Measurements from ENCODE around the gene STK32B.

DNA sequence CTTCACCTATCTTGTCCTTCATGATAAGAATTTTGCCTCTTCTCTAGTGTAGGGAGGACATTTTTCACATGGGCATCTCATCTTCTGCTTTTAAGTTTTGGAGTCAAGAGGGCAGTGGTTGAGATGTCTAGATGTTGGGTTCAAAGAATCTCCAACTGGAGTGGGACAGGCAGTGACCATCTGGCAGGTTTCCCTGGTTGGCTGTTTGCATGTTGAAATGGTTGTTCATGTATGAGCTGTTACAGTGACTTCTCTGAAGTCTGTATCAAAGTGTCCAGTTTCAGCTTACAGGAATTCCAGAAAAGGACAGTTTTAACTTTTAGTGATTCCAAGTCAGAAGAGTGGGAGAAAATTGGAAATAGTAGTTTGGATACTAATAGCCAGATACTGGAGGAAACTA lies 464.4 kb downstream of the STK32B start:
- TF ChIP-seq ZNF184 (tag by site-specific recombination; IDR thresholded peaks at IDR 0.05) (no peak), MZF1 (tag by site-specific recombination; IDR thresholded peaks at IDR 0.05; ENCODE audit: borderline replicate concordance) (no peak), ZNF239 (tag by site-specific recombination; IDR thresholded peaks at IDR 0.05) (no peak), PRDM1 (tag by site-specific recombination; IDR thresholded peaks at IDR 0.05) (no peak), ZNF354C (tag by site-specific recombination; IDR thresholded peaks at IDR 0.05; ENCODE audit: borderline replicate concordance, low read depth) (no peak), ZNF596 (tag by site-specific recombination; IDR thresholded peaks at IDR 0.05) (no peak)
- TF ChIP-seq, protein P1, sequence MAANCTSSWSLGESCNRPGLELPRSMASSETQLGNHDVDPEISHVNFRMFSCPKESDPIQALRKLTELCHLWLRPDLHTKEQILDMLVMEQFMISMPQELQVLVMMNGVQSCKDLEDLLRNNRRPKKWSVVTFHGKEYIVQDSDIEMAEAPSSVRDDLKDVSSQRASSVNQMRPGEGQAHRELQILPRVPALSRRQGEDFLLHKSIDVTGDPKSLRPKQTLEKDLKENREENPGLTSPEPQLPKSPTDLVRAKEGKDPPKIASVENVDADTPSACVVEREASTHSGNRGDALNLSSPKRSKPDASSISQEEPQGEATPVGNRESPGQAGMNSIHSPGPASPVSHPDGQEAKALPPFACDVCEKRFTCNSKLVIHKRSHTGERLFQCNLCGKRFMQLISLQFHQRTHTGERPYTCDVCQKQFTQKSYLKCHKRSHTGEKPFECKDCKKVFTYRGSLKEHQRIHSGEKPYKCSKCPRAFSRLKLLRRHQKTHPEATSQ (tag by site-specific recombination; IDR thresholded peaks at IDR 0.05) = no peak
- TF ChIP-seq, protein P2, sequence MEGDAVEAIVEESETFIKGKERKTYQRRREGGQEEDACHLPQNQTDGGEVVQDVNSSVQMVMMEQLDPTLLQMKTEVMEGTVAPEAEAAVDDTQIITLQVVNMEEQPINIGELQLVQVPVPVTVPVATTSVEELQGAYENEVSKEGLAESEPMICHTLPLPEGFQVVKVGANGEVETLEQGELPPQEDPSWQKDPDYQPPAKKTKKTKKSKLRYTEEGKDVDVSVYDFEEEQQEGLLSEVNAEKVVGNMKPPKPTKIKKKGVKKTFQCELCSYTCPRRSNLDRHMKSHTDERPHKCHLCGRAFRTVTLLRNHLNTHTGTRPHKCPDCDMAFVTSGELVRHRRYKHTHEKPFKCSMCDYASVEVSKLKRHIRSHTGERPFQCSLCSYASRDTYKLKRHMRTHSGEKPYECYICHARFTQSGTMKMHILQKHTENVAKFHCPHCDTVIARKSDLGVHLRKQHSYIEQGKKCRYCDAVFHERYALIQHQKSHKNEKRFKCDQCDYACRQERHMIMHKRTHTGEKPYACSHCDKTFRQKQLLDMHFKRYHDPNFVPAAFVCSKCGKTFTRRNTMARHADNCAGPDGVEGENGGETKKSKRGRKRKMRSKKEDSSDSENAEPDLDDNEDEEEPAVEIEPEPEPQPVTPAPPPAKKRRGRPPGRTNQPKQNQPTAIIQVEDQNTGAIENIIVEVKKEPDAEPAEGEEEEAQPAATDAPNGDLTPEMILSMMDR (tag by site-specific recombination; IDR thresholded peaks at IDR 0.05) = no peak

Measured in HEK293 (cell line).